ENCODE measurements around the gene EGLN2.
"Not testable (repeated sequence)": the region's sequence is repeated elsewhere in the genome, so short reads cannot be mapped to it uniquely, and the experiment has no call there.

Gene EGLN2

DNA sequence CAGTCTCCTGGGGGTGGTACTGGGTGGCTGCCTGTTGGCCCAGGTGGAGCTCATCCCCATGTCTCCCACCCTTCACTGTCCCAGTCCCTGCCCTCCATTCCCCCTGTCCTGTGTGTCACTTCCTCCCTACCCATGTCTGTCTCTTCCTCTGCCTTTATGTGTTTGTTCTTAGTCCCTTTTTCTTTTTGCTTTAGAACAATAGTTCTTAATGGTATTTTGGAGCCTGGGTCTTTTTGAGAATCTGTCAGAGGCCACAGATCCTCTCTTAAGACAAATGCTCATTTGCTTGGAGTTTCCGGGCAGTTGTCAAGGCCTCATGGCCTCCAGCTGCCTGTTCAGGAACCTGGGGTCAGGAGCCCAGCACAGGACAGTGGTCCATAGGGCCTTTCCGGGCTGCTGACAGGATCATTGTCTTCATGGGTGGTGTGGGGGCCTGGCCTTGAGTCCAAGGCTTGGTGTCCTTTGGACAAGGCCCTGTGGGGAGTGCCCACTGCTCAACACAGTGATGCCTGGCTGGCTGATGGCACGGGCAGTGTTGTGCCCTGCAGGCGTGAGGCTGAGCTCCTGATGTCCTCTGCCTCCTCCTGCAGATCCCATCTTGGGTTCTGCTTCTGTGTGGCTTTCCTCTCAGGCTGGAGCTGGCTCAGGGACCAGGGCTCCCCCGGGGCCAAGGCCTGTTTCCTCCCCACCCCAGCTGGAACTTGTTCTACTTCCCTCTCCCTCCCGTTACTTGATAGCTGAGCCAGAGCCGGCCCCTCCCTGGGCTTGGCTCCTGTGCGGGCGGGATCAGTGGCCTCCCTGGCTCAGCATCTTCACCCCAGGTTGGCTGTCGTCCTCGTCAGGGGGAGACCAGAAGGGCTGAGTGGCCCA is 3.5 kb downstream of the EGLN2 start:
- no peak for DNase-seq

- DNase-seq: no peak
Observed at GRCh38 chr19:40803170-40803856, 4.3 kb downstream of the EGLN2 start.

GRCh38 chr19:40803857-40804782 is 5.1 kb downstream of the EGLN2 start:
- DNase-seq: no peak

DNA sequence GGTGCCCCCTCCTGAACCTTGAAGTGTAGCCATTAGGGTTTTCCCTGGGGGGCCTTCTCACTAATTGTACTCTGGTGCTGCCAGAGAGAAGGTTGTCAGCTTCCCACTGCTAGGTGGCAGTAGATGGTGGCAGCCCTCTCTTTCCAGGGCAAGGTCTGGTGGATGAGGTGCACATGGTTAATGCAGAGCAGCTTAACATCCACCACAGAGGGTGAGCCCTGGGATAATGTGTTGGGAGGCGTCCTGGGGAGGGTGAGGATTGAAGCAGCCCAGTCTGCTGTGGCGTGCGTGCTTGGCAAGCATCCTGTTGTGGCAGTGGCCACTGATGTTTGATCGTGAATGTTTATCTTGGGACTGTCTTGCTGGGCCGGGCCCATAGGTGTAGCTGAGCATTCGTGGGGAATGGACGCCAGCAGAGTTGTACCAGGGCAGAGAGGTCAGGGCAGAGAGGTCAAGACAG is 5.8 kb downstream of the EGLN2 start:
- no peak for DNase-seq

DNA sequence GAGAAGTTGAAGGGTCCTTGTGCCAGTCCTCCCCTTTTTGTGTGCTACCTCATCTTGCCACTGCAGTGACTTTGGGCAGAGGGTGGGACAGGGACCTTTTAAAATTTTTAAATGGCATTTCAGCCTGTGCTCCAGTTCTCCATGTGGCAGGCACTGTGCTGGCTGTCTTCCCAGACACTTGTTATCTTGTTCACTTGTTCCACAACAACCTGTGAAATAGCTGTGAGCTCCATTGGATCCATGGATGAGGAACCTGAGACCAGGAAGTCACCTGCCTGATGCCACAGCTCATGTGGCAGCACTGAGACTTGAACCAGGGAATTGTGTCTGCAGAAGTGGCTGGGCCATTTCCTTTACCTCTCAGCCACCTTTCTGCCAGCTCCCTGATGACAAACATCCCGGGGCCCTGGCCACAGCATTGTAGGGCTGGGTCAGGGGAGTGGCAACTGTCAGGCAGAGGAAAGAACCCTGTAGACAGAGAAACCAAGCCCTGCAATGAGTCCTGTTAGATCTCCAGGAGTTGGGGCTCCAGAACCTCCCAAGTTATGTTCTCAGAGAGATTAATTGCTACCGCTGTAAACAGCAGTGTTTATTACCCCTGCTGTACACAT is 6.4 kb downstream of the EGLN2 start:
- no peak for DNase-seq

DNA sequence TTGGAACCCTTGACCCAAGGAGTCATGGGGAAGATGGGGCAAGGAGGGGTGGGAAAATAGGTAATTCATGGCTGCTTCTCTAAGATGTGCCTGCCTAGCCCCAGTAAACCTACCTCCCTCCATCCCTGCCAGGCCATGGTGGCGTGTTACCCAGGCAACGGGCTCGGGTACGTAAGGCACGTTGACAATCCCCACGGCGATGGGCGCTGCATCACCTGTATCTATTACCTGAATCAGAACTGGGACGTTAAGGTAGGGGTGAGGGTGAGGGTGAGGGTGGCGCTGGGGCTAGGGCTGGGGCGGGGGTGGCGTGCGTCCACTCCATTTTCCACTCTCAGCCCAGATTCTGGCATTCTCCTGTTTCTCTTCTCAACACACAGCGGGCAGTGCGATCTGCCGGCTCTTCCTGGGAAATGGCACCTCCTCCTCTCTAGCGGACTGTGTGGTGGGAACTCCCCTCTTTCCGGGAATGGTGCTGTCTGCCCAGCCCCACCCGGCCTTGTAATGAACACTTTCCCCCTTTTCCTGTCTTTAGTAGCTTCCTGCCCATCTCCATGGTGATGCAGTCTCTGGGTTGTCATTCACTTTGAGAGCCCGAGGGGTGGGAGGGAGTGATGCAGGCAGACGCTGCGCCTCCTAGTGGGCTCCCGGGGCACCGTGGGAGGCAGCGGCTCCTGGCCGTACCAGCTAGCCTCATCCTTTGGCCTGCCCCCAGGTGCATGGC is 7.6 kb downstream of the EGLN2 start:
- peak; percentile 96 for DNase-seq

GRCh38 chr19:40807147-40808020 is 8.4 kb downstream of the EGLN2 start:
- no peak for DNase-seq

- DNase-seq: no peak
Observed at GRCh38 chr19:40808021-40808325, 9.0 kb downstream of the EGLN2 start.

DNA sequence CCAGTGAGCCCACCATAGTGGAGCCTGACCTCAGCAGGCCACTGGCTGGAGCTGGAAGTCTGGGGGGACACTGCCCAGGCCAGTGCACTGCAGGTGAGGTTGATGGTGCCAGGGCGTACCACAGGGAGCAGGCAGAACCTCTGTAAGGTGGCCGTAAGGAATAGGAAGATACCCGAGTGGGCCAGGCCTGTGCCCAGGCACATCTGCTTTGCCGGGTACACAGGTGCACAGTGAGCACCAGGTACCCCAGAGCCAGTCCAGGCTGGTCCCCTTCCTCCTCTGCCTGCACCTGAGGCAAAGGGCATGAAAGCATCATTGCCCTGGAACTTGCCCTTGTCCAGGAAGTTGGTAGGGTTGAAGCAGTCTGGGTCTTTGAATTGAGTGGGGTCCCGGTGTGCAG is 9.5 kb downstream of the EGLN2 start:
- no peak for DNase-seq

DNA sequence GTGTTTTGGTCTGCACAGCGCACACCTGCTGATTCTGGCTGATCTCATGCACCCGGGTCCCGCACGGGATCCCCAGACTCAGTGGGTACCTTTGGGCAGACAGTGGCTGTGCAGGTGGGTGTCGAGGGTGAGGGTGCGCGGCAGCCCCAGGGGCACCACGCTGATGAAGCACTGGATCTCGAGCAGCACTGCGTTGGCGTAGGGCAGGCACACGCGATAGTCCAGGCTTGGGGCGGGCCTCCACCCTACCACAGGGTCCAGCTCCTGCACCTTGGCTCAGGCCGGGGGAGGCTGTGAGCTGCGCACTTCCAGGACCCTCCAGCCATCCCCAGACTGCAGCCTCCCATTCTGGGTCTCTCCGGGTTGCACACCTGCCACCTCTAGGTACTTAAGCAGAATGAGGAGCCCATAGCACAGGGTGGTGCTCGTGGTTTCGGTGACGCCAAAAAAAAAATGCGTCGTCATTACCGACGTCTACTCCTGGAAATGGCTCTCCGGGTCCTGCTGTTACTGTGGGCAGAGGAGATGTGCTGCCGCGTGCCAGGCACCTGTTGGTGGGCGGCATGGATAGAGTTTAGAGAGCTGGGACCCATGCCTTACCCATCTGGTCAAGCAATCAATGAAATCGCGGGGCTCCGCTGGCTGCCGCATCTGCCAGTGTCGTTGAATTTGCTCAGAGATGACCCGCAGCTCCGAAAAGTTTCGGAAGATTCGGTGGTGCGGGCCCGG is 10.5 kb downstream of the EGLN2 start:
- DNase-seq: no peak

GRCh38 chr19:40810160-40810559 is 11.2 kb downstream of the EGLN2 start:
- no peak for DNase-seq

DNA sequence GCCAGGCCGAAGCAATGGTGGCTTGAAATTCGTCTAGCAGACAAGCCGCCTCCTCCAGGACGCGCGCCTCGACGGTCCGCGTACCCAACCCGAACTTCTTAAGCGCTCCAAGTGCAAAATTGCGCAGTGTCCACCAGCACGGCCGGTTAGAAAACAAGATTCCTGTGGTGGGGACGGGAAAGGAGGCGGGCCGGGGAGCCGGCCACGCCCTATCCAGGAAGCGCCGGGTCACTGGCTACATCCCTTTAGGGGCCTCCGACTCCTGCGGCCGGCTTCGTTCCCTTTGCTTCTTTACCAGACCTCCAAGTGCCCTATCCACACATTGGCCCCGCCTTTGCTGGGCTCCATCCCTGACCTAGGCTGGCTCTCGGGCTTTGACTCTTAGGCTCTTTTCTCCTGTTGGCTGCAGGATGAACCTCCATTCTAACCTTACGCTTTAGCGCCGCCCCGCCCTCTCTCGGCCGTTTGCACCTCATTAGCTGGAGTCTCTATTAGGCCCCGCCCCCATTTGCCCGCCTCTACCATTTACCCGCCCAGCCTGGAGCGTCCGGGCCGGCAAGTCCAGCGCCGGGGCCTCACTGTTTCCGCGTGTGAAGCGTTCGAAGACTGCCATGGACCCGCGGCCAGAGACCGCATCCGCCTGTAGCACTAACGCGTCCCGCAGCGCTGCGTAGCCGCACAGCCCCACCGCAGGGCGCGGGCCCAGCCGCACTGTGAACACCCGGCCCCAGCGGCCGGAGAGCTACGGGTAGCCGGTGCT is 11.8 kb downstream of the EGLN2 start:
- DNase-seq: peak; percentile 69

DNA sequence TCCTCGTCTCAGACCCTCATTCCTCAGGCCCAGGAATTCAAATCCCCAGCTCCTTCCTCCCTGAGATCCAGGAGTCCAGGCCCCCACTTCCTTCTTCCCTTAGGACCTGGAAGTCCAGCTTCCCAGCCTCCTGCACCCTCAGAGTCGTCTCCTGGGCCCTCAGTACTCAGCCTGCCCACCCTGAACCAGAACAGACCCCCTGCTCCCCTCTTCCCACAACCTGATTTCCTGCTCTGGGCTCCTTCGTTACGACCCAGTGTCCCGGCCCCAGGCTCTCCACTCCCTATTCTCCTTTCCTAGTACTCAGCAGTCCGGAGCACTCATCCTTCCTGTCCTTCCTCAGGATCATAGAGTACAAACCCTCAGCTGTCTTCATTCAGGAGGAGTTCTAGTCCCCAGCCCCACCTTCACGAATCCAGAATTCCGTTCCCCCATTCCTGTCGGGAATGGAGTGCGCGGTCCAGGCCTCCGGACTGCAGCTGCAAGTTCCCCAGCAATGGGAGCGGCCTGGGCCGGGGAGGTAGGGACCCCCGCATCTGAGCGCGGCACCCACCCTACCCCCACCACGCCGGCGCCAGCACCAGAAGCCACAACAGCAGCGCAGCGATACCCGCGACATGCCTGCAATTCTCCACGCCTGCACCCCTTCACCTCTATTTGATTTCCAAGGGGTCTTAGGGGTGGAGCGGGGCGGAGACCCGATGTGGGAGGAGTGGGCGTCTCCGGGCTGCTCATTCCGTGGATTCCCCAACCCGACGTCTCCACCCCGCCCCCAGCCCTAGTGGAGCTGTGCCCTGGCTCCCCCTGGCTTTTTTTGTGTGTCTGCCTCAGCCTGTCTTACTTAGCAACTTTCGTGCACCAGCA is 12.7 kb downstream of the EGLN2 start:
- no peak for DNase-seq

DNA sequence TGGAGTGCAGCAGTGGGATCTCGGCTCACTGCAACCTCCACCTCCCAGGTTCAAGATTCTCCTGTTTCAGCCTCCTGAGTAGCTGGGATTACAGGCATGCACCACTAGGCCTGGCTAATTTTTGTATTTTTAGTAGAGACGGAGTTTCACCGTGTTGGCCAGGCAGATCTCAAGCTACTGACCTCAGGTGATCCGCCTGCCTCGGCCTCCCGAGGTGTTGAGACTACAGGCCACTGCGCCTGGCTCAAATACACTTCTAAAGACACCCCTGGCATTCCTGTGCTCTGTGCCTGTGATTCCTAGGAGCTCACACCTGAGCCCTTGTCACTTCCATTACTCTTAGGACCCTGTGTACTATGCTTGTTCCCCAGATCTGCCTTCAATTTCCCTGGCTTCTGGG is 13.6 kb downstream of the EGLN2 start:
- not testable (repeated sequence) for DNase-seq

GRCh38 chr19:40813182-40813581 is 14.2 kb downstream of the EGLN2 start:
- DNase-seq: peak; percentile 24

DNA sequence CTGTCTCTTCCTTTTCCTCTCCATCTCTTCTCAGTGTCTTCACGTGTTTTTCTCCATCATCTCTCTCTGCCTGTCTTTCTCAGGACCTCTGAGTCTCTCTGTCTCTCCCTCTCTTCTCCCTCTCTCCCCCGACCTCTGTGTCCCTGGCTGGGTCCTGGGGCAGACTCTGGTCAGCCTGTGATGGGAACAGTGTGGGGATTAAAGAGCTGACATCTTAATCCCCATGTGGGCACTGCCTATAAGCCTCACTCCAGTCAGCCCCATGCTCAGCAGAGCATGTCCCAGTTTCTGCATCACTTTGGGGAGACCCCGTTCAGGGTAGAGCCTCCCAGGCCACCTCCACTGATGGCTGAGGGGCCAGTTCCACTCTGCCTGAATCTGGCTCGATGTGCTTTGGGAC is 16.2 kb downstream of the EGLN2 start:
- DNase-seq: no peak

GRCh38 chr19:40818480-40819399 is 19.7 kb downstream of the EGLN2 start:
- peak; percentile 32 for DNase-seq

All from fibroblast of upper back skin (primary cell).